ENCODE results near the gene RNF227.
A peak's percentile ranks its signal among the peaks of the same experiment; 100 is the strongest.

Gene RNF227

DNA sequence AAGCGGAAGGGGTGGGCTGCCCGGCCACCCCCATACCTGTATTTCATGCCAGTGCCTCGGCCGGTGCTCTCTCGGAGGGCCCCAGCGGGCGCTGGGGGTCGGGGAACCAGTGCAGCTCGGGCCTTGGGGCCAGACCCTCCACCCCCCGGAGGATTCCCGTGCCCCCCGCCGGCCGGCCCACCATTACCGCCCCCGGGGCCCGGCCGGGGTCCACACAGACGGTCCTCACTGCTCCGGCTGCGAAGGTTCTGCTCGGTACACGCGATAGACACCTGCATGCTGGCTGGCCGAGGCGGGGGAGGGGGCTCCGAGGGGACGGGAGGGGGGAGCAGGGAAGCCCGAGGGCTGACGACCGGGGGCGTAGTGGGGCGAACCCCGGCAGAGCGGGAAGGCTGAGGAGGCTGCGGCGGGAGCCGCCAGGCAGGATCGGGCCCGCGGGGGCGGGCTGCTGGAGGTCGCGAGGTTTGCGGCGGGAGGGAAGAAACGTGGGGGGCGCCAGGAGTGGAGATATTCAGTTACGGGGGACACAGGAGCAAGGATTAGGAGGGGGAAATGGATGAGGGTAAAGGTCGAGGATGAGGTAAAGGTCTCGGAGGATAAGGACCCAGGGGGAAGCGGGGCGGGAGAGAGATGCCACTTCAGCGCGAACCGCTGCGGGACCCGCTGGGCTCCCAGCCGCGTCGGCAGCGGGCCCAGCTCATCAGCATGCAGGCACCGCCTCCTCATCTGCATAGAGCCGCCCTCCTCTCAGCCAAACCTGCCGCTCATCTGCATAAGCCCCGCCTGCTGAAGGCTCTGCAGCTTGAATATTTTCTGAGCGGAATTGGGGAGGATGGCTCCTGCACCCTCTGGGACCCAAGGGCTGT lies 13.3 kb upstream of the RNF227 start, which contains the start of gene KCNAB3:
KCNAB3 (minus strand) TSS at position 699 of the 866 bp plus-strand sequence; CDS start at position 278, 421 bp downstream.
- no peak for DNase-seq

DNA sequence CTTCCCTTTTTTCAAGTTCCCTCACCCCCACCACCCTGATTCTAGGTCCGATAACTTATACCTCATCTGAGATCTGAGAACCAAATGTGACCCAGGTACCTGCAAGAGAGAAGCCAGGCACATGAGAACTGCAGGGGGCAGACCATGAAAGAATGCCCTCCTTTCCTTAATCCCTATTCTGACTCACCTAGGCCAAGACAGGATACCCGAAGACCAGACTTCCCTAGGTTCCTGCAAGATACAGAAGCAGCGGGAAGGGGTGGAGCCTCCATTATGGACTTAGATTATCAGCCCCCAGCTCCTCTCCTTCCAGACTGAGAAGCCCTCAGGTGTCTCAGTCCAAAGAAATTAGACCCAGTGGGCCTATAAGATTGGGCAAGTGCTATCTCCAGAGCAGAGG lies 11.5 kb upstream of the RNF227 start:
- DNase-seq = no peak

DNA sequence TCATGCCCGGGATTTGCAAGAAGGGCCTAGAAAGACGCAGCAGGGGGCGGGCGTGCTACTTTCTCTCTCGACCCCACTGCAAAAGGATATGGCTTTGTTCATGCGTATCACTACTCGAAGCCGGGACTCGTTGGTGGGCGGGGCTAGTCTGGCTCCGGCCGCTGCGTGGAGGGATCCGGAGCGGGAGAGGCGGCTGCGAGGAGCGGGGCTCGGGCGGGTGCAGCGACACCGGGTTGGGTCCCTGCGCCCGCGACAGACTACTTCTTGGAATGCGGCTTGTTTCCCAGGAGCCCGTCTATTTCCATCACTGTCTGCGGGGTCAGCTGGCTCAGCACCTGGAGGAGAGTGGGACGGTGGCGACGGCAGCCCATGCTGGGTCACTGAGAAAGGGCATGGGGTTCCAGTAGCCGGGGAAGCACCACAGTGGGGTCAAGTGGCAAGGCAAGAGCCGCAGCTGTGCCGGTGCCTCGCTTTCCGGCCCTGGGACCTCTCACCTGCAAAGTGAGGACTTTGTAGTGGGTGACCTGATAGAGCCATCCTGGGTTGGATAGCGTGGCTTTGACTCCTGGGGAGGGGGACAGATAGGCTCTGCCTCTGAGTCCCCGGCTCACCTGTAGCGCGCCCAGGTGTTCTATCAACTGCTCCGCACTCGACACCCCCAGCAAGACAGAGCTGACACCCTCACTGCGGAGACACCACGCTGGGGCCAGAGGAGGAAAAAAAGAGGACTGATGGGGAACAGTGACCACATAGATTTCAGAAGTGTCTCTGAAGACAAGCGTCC lies 6.9 kb upstream of the RNF227 start:
- no peak for DNase-seq

DNA sequence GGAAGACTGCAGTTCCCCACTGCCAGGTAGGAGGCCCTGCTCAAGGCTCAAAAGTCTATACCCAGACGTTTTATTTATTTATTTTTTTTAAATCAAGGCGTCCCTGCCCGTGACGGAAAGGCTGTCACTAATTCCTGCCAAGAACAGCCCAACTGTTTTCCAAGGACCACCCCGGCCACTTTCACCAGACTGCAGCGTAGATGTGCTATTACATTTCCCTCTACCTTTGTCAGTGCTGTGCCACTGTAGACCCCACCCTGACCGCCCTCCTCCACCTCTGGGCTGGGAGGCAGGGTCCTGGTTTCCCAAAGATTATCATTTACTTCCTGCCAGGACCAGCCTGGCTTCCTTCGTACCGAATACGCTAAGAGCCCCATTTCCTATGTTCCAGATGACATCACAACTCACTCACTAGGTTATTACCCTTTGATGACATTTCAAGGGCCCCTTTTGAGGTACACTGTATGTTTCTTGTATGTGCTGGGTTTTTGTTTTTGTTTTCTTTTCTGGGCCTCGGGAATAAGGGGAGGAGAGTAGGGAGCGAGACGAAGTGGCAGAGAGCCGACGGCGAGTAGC lies 6.3 kb upstream of the RNF227 start:
- no peak for DNase-seq

- DNase-seq = peak; percentile 26
Observed at GRCh38 chr17:7916808-7917207, 719 bp upstream of the RNF227 start.

DNA sequence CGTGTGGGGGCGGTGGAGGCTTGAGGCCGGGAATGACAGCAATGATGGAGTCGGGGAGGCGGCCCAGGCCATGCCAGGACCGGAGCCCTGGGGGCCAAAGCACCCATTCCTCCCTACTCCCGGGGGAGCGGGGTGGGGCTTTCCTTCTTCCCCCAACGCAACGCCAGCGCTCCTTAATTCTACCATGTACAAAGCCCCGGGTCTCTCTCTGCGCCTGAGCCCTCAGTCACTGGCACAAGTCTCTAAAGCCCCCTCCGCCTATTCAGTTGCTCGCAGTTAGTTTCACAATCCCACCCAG lies 245 bp upstream of the RNF227 start:
- DNase-seq = no peak

DNA sequence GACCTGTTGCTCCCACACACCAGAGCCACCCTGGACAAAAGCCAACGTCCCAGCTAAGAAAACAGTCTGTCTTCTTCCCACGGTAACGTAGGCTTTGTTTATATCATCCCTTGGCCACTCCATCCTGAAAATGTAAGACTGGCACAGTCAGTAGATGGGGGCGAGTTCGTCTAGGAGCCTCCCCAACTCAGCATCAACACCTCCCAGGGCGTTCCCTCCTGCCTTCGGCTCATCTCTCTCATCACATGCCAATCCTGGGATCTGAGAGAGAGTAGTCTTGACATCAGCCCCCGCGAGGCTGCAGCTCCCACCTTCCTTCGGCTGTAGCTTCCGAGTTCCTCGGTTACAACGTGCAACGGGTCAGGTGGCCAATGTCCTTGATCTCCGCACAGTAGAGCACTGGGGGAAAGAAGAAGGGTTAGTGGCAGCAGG lies 894 bp downstream of the RNF227 start:
- DNase-seq = no peak

GRCh38 chr17:7912927-7913524 lies 3.1 kb downstream of the RNF227 start:
- peak; percentile 94 for DNase-seq

DNA sequence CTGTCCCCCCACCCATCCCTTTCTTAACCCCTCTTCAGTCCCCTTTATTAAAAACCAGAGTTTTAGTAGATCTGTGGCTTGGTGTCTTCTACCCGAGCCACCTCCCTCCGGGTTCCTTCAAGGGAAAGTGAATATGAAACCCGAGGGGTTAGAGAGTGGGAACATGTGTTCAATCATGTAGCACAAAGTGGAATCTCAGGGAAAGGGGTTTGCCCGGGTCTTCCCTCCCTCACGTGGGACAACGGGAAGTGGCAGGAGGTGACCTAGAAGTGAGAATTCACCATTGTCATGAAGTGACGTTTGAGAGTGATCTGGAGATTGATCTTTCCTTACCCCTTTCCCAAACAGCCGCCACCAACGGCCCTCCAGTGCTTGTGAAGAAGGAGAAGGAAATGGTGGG lies 5.0 kb downstream of the RNF227 start:
- no peak for DNase-seq

DNA sequence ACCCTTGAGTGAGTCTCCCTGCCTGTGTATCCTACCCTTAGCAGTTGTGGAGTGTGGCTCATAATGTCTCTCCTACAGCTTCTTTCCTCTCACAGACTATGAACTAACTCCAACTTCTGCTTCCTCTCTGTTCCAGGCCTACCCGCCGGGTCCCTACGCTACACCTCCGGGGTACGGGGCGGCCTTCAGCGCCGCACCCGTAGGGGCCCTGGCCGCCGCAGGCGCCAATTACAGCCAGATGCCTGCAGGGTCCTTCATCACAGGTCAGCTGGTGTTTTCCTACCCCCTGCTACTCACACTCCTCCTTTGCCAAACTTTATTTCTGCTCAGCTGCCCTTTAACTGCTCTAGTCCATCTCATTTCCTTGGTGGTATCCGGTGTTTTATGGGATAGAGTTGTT lies 5.4 kb downstream of the RNF227 start:
- no peak for DNase-seq

DNA sequence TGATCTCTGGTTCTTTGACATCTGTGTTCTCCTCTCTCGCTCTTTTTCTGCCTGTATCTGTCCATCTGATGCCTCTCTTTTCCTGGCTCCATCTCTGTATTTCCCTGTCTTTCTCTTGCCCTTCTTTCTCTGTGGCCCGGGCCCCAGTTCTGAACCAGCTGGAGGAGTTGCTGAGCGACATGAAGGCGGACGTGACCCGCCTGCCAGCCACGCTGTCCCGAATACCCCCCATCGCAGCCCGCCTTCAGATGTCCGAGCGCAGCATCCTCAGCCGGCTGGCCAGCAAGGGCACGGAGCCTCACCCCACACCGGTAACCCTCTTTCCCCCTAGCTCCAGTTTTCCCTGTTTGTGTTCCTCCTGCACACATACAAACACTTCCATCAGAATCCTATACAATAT lies 5.8 kb downstream of the RNF227 start:
- DNase-seq = no peak

DNA sequence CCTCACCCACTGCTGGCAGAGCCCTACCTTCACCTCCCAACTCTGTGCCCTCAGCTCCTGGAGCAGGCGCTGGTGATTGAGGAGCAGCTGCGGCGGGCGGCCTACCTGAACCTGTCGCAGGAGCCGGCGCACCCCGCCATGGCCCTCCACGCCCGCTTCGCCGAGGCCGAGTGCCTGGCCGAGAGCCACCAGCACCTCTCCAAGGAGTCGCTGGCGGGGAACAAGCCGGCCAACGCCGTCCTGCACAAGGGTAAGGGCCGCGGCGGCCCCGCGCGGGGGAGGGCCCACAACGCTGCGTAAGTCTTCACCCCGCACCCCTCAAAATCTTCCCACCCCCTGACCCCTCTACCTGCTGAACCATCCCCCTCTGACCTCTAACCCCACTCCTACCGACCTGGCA lies 7.0 kb downstream of the RNF227 start:
- no peak for DNase-seq

DNA sequence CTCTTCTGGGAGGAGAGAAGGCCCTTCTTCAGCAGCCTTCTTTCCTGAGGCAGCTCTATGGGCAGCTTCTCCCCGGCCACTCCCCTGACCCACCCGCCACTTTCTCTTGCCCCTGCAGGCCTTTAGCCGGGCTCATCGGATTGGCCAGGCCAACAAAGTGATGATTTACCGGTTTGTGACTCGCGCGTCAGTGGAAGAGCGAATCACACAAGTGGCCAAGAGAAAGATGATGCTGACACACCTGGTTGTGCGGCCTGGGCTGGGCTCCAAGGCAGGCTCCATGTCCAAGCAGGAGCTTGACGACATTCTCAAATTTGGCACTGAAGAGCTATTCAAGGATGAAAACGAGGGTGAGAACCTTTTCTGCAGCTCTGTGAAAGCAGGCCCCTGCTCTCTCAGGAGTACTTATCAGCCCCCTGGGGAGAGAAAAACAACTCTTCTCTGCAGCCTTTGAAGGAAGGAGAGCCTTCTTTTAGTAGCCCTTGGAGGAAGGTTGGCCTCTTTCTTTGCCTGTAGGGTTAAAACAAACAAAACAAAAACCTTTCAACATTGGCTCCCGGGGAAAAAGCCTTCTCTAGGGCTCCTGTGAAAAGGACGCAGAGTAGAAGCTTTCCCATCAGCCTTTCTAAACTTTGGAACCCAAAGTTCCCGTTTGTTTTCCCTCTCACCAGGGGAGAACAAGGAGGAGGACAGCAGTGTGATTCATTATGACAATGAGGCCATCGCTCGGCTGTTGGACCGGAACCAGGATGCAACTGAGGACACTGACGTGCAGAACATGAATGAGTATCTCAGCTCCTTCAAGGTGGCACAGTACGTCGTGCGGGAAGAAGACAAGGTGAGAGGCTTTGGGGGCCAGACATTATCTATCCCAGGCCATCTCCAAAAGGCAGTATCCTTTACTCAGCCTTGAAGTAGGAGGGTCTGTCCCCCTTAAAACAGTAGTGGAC lies 12.7 kb downstream of the RNF227 start:
- DNase-seq = no peak

DNA sequence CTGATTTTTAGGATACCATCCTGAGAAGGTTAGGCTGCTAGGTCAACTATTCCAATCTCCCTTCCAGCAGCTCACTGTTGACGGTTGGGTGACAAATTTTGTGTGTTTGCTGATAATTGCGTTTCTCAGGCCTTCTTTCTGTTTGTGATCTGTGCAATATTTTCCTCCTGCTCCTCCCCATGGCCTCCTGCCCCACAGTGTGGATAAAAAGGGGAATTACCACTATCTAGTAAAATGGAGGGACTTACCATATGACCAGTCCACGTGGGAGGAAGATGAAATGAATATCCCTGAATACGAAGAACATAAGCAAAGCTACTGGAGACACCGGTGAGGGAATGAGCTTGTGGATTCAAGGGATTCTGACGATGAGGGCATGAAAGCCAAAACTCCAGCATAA lies 18.3 kb downstream of the RNF227 start:
- peak; percentile 77 for DNase-seq

- no peak for DNase-seq
Observed at GRCh38 chr17:7897090-7897489, 19.0 kb downstream of the RNF227 start.

- DNase-seq = no peak
Observed at GRCh38 chr17:7894866-7895265, 21.2 kb downstream of the RNF227 start.

DNA sequence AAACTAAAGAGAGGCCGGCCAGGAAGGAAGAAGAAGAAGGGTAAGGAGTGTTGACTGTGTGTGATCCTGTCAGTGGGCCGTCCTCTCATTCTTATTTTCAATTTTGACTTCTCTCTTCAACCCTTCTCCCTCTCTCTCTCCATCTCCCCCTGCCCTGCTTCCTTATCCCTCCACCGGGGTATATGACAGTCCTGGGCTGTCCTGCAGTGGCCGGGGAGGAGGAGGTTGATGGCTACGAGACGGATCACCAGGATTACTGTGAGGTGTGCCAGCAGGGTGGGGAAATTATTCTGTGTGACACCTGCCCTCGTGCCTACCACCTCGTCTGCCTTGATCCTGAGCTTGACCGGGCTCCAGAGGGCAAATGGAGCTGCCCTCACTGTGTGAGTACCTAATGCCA lies 21.9 kb downstream of the RNF227 start:
- no peak for DNase-seq

DNA sequence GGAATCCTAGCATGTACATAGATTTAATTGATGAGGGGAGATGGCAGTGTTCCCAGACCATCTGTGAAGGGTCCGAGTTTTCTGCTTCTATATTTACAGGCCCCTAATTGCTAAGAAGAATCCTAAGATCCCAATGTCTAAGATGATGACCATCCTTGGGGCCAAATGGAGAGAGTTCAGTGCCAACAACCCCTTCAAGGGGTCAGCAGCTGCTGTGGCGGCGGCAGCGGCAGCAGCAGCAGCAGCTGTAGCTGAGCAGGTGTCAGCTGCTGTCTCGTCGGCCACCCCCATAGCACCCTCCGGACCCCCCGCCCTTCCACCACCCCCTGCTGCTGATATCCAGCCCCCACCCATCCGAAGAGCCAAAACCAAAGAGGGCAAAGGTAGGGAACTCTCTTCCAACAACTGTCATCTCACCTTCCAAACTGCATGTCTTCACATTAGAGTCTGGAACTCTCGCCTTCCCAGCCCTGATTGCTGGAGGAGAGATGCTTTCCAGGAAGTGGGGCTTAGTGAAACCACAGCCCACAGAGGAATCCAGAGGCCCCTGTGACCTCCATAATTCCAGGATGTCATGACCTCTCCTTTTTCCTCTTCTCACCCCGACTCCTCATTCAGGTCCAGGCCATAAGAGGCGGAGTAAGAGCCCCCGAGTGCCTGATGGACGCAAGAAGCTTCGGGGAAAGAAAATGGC lies 22.8 kb downstream of the RNF227 start:
- DNase-seq = no peak

DNA sequence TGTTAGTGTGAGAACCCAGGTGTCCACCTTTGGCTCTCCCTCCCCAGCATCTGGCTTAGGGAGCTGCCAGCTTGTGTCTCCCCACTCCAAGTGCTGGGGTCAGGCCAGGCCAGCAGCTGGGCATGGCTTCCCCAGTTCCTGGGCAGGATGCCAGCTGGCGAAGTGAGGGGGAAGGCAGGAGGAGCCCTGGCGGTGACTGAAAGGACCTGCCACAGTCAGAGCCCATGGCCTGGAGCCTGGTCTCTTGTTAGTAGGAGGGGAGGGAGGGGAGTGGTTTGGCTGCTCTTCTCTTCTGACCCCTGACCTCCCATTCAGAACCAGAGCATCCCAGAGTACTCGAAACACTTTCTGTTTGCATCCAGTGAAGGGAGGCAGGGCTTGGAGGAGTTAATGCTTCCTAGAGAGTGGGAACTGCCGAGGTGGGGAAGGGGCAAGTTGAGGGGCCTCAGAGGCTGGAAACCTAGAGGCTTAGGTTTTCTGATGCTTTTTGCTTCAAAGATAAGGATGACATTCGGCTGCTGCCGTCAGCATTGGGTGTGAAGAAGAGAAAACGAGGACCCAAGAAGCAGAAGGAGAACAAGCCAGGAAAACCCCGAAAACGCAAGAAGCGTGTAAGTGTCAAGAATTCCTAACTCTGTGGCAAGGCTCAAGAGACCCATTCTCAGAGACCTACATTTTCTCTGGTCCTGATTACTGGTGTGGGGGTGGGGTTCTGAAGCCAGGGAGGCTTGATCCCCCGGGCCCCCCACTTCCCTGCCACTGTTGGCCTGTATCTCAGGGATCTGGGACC lies 26.7 kb downstream of the RNF227 start:
- DNase-seq = peak; percentile 42

DNA sequence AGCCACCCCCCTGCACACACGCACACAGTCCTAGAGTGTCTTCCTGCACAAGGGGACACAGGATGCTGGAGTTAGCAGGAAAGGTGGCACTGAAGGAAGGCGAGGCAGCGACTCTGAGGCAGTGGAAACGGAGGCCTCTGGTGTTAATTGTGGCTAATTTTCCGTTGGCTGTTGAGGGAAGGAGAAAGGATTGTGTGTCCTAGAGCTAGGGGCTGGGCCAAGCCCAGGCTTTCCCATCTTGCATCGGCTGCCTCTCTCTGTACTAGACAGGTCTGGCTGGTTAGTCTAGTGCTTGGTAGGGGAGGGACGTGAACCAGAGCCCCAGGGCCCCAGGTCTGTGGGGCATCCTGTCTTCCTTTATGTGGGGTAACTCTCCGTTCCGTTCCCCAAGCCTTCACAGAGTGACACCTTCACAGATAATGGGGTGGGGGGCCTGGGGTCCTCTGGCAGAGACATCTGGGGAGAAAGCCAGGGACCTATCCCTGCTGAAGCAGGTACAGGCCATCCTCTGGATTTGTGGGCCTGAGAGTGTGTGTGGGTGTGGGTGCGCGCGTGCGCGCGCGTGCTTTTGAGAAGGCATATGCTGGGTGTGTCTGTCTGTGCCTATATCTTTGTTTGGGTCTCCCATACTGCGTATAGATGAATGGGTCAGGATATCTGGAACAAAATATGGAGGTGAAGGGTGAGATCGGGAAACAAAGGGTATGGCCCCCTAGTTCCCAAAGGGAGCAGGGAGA lies 27.7 kb downstream of the RNF227 start, which contains the start of gene CHD3:
CHD3 (plus strand) TSS at position 606 of the 737 bp plus-strand sequence. CDS start 212 bp downstream, outside the sequence.
- DNase-seq = no peak
